BE2C (cell line): Measurements from ENCODE around the gene SLC35D2.

Source experiments
- DNase-seq: peaks from one replicate; pipeline ENCODE4 v3.0.0-alpha.2; 2020
- H3K27me3 ChIP-seq: fragments of 250-450 bp; sonication (Bioruptor Pico); 2 replicates; pipeline ENCODE4 v1.5.1; 2020; ENCODE audit warnings: mild to moderate bottlenecking
- H3K36me3 ChIP-seq: fragments of 250-450 bp; sonication (Bioruptor Pico); 2 replicates; pipeline ENCODE4 v1.5.1; 2020; ENCODE audit warnings: mild to moderate bottlenecking
- H3K4me1 ChIP-seq: fragments of 250-450 bp; sonication (Bioruptor Pico); 2 replicates; pipeline ENCODE4 v1.5.1; 2020
- H3K4me3 ChIP-seq: 2 replicates; pipeline ENCODE4 v1.5.1; 2011; ENCODE audit warnings: low read depth, low read length
- H3K9me3 ChIP-seq: fragments of 250-450 bp; sonication (Bioruptor Pico); 2 replicates; pipeline ENCODE4 v1.5.1; 2020
- TF ChIP-seq, protein P1 (sequence below): IDR thresholded peaks from 2 replicates; pipeline ENCODE4 v1.5.1; 2012; ENCODE audit warnings: mild to moderate bottlenecking, low read depth, low read length

SLC35D2 gene

DNA sequence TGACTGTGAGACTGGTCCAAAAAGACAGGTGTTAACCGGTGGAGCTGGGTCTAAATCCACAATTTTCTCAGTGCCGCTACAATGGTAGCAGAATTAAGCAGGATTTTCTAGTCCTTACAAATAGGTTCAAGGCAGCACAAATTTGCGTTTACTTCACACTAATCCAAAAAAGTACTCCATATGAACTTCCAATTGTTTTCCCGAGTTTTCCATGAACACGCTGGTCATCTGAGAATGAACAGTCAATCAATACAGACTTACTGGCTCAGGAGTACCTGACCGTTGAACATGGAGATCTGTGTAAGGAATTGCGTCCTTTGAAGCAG is 709 bp downstream of the SLC35D2 start:
- no peak for DNase-seq
- peaks cover 11% of the 10 kb centered on the region for H3K36me3 ChIP-seq
- H3K9me3 ChIP-seq = no peaks in the 10 kb centered on the region
- H3K4me3 ChIP-seq = peak overlapping the region; percentile 57
- peaks cover 2% of the 10 kb centered on the region; the same call in 1 of the 2 replicates for H3K4me1 ChIP-seq
- TF ChIP-seq, protein P1, sequence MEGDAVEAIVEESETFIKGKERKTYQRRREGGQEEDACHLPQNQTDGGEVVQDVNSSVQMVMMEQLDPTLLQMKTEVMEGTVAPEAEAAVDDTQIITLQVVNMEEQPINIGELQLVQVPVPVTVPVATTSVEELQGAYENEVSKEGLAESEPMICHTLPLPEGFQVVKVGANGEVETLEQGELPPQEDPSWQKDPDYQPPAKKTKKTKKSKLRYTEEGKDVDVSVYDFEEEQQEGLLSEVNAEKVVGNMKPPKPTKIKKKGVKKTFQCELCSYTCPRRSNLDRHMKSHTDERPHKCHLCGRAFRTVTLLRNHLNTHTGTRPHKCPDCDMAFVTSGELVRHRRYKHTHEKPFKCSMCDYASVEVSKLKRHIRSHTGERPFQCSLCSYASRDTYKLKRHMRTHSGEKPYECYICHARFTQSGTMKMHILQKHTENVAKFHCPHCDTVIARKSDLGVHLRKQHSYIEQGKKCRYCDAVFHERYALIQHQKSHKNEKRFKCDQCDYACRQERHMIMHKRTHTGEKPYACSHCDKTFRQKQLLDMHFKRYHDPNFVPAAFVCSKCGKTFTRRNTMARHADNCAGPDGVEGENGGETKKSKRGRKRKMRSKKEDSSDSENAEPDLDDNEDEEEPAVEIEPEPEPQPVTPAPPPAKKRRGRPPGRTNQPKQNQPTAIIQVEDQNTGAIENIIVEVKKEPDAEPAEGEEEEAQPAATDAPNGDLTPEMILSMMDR = no peak
- H3K27me3 ChIP-seq = no peaks in the 10 kb centered on the region

DNA sequence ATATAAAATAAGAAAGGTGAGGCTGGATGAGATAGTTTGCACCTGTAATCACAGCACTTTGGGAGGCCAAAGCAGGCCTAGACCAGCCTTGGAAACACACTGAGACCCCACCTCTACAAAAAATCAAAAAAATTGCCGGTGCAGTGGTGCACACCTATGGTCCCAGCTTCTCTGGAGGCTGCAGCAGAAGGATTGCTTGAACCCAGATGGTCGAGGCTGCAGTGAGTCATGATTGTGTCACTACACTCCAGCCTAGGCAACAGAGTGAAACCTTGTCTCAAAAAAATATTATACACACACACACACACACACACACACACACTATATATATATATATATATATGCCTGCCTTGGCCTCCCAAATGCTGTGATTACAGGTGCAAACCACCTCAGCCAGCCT is 1.3 kb downstream of the SLC35D2 start:
- no peak for DNase-seq
- Histone ChIP-seq H3K4me1 (peaks cover 2% of the 10 kb centered on the region; the same call in 1 of the 2 replicates), H3K9me3 (no peaks in the 10 kb centered on the region), H3K27me3 (no peaks in the 10 kb centered on the region), H3K36me3 (peaks cover 6% of the 10 kb centered on the region), H3K4me3 (no peak overlapping the region)
- TF ChIP-seq, protein P1 = no peak

DNA sequence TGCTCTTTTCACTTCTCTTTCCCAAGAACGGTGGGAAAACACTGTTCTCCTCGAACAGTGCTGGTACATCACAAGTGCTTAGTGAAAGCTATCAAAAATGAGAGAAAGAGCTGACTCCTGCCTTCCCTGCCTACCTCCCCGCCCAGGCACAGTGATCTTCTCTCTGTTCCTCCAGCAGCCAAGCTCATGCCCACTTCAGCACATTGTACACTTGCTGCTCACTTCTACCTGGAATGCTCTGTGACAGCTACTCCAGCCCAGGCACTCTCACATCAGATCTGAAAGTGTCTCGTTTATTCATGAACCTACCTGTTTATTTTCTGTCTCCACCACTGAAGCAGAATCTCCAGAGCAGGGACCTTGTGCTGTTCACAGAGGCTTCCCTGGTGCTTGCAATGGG is 1.8 kb downstream of the SLC35D2 start:
- TF ChIP-seq, protein P1 = no peak
- Histone ChIP-seq H3K4me1 (peaks cover 2% of the 10 kb centered on the region; the same call in 1 of the 2 replicates), H3K4me3 (no peak overlapping the region), H3K36me3 (peaks cover 2% of the 10 kb centered on the region), H3K27me3 (no peaks in the 10 kb centered on the region), H3K9me3 (no peaks in the 10 kb centered on the region)
- DNase-seq = no peak

DNA sequence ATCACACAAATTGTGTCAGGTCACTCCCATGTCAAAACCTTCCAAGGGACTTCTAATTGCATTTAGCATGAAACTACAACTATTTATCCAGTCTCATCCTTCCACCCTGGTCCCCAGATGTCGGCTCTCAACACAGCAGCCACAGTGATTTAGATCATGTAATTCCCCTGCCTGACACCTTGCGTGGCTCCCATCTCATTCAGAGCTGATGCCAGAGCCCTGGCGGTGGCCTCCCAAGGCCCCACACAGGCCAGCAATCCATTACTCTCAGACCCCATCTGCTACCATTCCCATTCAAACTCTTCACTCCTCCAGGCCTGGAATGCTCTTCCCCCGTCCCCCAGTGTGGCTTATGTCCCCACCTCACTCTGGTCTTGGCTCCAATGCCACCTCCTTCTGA is 2.4 kb downstream of the SLC35D2 start:
- Histone ChIP-seq H3K4me3 (no peak overlapping the region), H3K36me3 (no peaks in the 10 kb centered on the region; the same call in 1 of the 2 replicates), H3K4me1 (peaks cover 2% of the 10 kb centered on the region; the same call in 1 of the 2 replicates), H3K9me3 (no peaks in the 10 kb centered on the region), H3K27me3 (no peaks in the 10 kb centered on the region)
- no peak for DNase-seq
- TF ChIP-seq, protein P1 = no peak

DNA sequence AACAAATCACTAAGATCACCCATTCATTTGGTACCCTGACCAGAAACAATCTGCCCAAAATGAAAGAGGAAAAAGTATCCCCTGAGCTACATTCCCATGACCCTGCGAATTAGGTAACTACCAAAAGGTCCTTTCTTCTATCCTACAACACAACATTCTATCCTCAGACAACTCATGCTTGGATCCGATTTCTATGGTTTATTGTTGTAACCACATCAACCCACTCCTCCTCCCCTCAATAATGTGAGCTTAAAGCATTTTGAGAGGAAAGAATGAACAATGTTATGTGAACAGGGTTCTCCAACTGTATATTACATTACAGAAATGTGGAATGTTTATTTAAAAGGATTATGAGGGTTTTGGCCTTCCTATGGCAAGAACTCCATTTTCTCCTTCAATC is 4.0 kb downstream of the SLC35D2 start:
- Histone ChIP-seq H3K27me3 (no peaks in the 10 kb centered on the region), H3K36me3 (no peaks in the 10 kb centered on the region; the same call in 1 of the 2 replicates), H3K4me3 (no peak overlapping the region), H3K9me3 (no peaks in the 10 kb centered on the region), H3K4me1 (peaks cover 2% of the 10 kb centered on the region; the same call in 1 of the 2 replicates)
- no peak for DNase-seq
- TF ChIP-seq, protein P1 = no peak

DNA sequence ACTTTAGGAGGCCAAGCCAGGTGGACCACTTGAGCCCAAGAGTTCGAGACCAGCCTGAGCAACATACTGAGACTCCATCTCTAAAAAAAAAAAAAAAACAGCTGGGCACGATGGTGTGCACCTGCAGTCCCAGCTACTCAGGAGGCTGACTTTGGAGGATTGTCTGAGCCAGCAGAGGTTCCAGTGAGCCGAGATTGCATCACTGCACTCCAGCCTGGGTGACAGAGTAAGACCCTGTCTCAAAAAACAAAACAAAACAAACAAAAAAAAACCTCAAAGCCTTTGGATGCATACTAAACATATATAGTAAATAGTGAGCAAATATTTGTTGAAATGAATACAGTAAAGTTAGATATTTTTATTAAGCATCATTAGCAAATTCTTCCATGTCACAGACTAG is 5.3 kb downstream of the SLC35D2 start:
- no peaks in the 10 kb centered on the region for H3K36me3 ChIP-seq
- no peaks in the 10 kb centered on the region for H3K27me3 ChIP-seq
- H3K9me3 ChIP-seq = no peaks in the 10 kb centered on the region
- TF ChIP-seq, protein P1 = no peak
- DNase-seq = no peak
- no peak overlapping the region for H3K4me3 ChIP-seq
- no peaks in the 10 kb centered on the region for H3K4me1 ChIP-seq
